Astrocyte of the cerebellum (primary cell): ENCODE results near the gene CFTR.
"Not testable (repeated sequence)": the region's sequence is repeated elsewhere in the genome, so short reads cannot be mapped to it uniquely, and the experiment has no call there.

Source experiments
- DNase-seq: peaks from one replicate; pipeline ENCODE4 v3.0.0-alpha.2; 2011; ENCODE audit warnings: low read depth
- H3K4me3 ChIP-seq: 2 replicates; pipeline ENCODE4 v1.5.1; 2011; ENCODE audit warnings: mild to moderate bottlenecking, low read depth, low read length, moderate library complexity
- in situ Hi-C: cut with HindIII; loops from 2 replicates; pipeline ENCODE4 v1.10.0; 2017; ENCODE audit warnings: low sequenced_read_pairs
- TF ChIP-seq, protein P1 (sequence below): IDR thresholded peaks from 2 replicates; pipeline ENCODE4 v1.5.1; 2012; ENCODE audit warnings: low read length, low read depth, moderate library complexity, mild to moderate bottlenecking; ENCODE audit errors: missing control alignments

Gene CFTR

DNA sequence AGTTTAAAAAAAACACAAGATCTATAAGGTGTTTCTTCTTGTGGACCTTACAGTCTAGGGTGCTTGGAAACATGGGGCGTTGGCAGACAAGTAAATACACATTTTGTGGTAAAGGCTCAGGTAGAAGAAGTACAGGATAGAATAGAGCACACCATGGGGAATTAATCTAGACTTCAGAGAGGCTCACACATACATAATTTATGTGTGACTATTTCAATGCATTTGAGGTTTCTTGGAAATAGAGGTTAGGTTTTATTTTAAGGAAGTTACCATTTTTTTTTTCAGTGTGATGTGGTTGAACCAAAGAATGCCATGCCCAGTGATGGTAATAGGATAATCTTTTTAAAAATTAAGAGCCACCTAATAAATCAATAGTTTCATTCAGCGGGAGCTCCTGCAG lies 12.8 kb downstream of the CFTR start:
- in situ Hi-C loops: no loop called here
- H3K4me3 ChIP-seq: no peak overlapping the region
- DNase-seq: no peak
- TF ChIP-seq, protein P1, sequence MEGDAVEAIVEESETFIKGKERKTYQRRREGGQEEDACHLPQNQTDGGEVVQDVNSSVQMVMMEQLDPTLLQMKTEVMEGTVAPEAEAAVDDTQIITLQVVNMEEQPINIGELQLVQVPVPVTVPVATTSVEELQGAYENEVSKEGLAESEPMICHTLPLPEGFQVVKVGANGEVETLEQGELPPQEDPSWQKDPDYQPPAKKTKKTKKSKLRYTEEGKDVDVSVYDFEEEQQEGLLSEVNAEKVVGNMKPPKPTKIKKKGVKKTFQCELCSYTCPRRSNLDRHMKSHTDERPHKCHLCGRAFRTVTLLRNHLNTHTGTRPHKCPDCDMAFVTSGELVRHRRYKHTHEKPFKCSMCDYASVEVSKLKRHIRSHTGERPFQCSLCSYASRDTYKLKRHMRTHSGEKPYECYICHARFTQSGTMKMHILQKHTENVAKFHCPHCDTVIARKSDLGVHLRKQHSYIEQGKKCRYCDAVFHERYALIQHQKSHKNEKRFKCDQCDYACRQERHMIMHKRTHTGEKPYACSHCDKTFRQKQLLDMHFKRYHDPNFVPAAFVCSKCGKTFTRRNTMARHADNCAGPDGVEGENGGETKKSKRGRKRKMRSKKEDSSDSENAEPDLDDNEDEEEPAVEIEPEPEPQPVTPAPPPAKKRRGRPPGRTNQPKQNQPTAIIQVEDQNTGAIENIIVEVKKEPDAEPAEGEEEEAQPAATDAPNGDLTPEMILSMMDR: no peak

GRCh38 chr7:117493460-117493859 lies 13.6 kb downstream of the CFTR start:
- TF ChIP-seq, protein P1: no peak
- no peak for DNase-seq
- in situ Hi-C loops: no loop called here
- H3K4me3 ChIP-seq: no peak overlapping the region

- TF ChIP-seq, protein P1: no peak
- in situ Hi-C loops: no loop called here
- H3K4me3 ChIP-seq: no peak overlapping the region
- DNase-seq: no peak
Observed at GRCh38 chr7:117495308-117495707, 15.5 kb downstream of the CFTR start.

- H3K4me3 ChIP-seq: no peak overlapping the region
- DNase-seq: no peak
- TF ChIP-seq, protein P1: no peak
- in situ Hi-C loops: no loop called here
Observed at GRCh38 chr7:117502331-117502730, 22.5 kb downstream of the CFTR start.

DNA sequence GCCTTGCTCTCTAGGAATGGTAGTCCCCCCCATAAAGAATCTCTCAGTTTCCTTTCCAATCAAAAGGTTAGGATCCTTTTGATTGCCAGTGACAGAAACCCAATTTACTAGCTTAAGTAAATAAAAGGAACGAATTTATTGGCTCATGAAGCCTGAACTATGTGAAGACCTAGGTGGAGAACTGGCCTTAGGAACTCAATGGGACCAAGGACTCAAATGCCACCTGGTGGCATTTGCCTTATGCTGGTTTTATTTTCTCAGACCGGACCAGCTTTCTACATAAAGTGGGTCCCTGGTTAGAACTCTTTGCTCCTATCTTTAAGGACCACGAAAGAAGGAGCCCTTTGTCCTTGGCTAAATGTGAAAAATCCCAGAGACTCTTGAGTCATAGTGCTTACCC lies 25.4 kb downstream of the CFTR start:
- in situ Hi-C loops: no loop called here
- TF ChIP-seq, protein P1: no peak
- no peak for DNase-seq
- H3K4me3 ChIP-seq: no peak overlapping the region

- in situ Hi-C loops: no loop called here
- TF ChIP-seq, protein P1: no peak
Observed at GRCh38 chr7:117508676-117509075, 28.9 kb downstream of the CFTR start.

DNA sequence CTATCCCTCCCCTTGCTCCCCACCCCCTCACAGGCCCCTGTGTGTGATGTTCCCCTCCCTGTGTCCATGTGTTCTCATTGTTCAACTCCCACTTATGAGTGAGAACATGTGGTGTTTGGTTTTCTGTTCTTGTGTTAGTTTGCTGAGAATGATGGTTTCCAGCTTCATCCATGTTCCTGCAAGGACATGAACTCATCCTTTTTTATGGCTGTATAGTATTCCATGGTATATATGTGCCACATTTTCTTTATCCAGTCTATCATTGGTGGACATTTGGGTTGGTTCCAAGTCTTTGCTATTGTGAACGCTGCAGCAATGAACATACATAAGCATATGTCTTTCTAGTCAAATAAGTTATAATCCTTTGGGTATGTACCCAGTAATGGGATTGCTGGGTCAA lies 37.4 kb downstream of the CFTR start:
- H3K4me3 ChIP-seq, in situ Hi-C loops, DNase-seq: not testable (repeated sequence)

More at GRCh38 chr7:117508676-117509075, 28.9 kb downstream of the CFTR start:
- no peak overlapping the region for H3K4me3 ChIP-seq
- DNase-seq: no peak
